ENCODE measurements around the gene MICOS13.

The MICOS13 gene

DNA sequence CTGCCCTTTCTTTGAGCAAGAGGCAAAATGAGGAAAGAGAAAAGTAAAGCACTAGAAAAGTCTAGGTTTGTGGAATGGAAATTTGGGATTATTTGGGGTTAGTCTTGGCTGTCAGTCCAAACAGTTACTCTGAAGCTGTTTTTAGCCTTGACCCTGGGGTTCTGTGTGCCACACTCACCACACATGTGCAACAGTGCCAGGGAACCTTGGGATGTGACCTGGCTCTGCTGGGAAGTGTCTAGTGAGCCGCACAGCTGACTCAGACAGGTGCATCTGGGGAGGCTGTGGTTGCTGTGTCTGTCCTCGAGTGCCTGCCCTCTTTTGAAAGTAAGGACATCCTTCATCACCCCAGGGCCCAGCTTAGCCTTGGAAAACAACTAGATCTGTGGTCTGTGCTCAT is 15.8 kb downstream of the MICOS13 start:
- Histone ChIP-seq H3K4me1 (ENCODE audit: insufficient read depth, low read length, poor library complexity, severe bottlenecking) (no peaks in the 10 kb centered on the region), H3K27me3 (ENCODE audit: insufficient read depth, low read length, poor library complexity, severe bottlenecking) (no peaks in the 10 kb centered on the region), H3K9me2 (replicated peaks; ENCODE audit: low read depth, low read length) (no peaks in the 10 kb centered on the region), H3K9me3 (ENCODE audit: insufficient read depth, low read depth, low read length) (no peaks in the 10 kb centered on the region), H2AFZ (ENCODE audit: low read length) (no peak overlapping the region), H3K9ac (ENCODE audit: low read depth, low read length, poor library complexity, severe bottlenecking) (no peak overlapping the region), H3F3A (ENCODE audit: low read depth) (no peaks in the 10 kb centered on the region), H3K4me3 (ENCODE audit: low read length, poor library complexity, severe bottlenecking) (no peak overlapping the region), H3K36me3 (ENCODE audit: insufficient read depth, low read length) (peaks cover 91% of the 10 kb centered on the region), H3K4me2 (ENCODE audit: low read depth, low read length, poor library complexity, severe bottlenecking) (no peak overlapping the region), H4K20me1 (ENCODE audit: insufficient read depth, low read length, poor library complexity, severe bottlenecking) (no peaks in the 10 kb centered on the region), H3K79me2 (ENCODE audit: insufficient read depth, low read length) (no peaks in the 10 kb centered on the region)
- TF ChIP-seq, protein P1, sequence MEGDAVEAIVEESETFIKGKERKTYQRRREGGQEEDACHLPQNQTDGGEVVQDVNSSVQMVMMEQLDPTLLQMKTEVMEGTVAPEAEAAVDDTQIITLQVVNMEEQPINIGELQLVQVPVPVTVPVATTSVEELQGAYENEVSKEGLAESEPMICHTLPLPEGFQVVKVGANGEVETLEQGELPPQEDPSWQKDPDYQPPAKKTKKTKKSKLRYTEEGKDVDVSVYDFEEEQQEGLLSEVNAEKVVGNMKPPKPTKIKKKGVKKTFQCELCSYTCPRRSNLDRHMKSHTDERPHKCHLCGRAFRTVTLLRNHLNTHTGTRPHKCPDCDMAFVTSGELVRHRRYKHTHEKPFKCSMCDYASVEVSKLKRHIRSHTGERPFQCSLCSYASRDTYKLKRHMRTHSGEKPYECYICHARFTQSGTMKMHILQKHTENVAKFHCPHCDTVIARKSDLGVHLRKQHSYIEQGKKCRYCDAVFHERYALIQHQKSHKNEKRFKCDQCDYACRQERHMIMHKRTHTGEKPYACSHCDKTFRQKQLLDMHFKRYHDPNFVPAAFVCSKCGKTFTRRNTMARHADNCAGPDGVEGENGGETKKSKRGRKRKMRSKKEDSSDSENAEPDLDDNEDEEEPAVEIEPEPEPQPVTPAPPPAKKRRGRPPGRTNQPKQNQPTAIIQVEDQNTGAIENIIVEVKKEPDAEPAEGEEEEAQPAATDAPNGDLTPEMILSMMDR (conservative IDR thresholded peaks at IDR 0.05; ENCODE audit: low read length) = no peak
- no peak for TF ChIP-seq EZH2phosphoT487 (IDR thresholded peaks at IDR 0.05; ENCODE audit: borderline replicate concordance)

DNA sequence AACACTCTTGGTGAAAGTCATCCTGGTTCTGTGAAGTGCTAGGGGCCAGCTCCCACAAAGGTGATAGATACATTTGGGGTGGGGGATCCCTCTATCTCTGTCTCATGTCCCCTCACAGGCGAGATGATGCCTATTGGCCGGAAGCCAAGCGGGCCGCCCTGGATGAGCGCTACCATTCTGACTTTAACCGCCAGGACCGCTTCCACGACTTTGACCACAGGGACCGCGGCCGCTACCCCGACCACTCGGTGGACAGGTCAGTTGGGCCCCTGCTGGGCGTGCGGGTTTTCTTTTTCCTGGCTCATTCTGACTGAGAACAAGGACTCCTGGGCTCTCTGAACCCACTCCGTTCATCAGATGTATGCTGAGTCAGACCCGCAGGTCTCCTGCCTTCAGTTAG is 16.4 kb downstream of the MICOS13 start:
- Histone ChIP-seq H3K4me1 (ENCODE audit: insufficient read depth, low read length, poor library complexity, severe bottlenecking) (no peaks in the 10 kb centered on the region), H3K36me3 (ENCODE audit: insufficient read depth, low read length) (peaks cover 91% of the 10 kb centered on the region), H3K9me3 (ENCODE audit: insufficient read depth, low read depth, low read length) (no peaks in the 10 kb centered on the region), H4K20me1 (ENCODE audit: insufficient read depth, low read length, poor library complexity, severe bottlenecking) (no peaks in the 10 kb centered on the region), H3K9me2 (replicated peaks; ENCODE audit: low read depth, low read length) (no peaks in the 10 kb centered on the region), H3K9ac (ENCODE audit: low read depth, low read length, poor library complexity, severe bottlenecking) (no peak overlapping the region), H3K4me2 (ENCODE audit: low read depth, low read length, poor library complexity, severe bottlenecking) (no peak overlapping the region), H3K4me3 (ENCODE audit: low read length, poor library complexity, severe bottlenecking) (no peak overlapping the region), H3K27me3 (ENCODE audit: insufficient read depth, low read length, poor library complexity, severe bottlenecking) (no peaks in the 10 kb centered on the region), H3F3A (ENCODE audit: low read depth) (no peaks in the 10 kb centered on the region), H3K79me2 (ENCODE audit: insufficient read depth, low read length) (no peaks in the 10 kb centered on the region), H2AFZ (ENCODE audit: low read length) (no peak overlapping the region)
- TF ChIP-seq, protein P1 (conservative IDR thresholded peaks at IDR 0.05; ENCODE audit: low read length) = no peak
- TF ChIP-seq EZH2phosphoT487 (IDR thresholded peaks at IDR 0.05; ENCODE audit: borderline replicate concordance) = no peak

DNA sequence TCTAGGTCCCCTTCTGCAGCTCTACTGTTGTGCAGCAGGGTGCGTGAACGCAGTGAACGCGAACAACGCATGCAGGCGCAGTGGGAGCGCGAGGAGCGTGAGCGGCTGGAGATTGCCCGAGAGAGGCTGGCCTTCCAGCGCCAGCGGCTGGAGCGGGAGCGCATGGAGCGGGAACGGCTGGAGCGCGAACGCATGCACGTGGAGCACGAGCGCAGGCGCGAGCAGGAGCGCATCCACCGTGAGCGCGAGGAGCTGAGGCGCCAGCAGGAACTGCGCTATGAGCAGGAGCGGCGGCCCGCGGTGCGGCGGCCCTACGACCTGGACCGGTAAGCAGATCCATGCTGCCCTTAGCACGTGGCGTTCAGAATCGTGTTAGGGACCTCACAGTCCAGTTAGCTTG is 18.8 kb downstream of the MICOS13 start:
- H3K27me3 ChIP-seq (ENCODE audit: insufficient read depth, low read length, poor library complexity, severe bottlenecking) = no peaks in the 10 kb centered on the region
- H3K4me2 ChIP-seq (ENCODE audit: low read depth, low read length, poor library complexity, severe bottlenecking) = no peak overlapping the region
- H3F3A ChIP-seq (ENCODE audit: low read depth) = no peaks in the 10 kb centered on the region
- no peaks in the 10 kb centered on the region for H4K20me1 ChIP-seq (ENCODE audit: insufficient read depth, low read length, poor library complexity, severe bottlenecking)
- no peak overlapping the region for H3K4me3 ChIP-seq (ENCODE audit: low read length, poor library complexity, severe bottlenecking)
- H3K9ac ChIP-seq (ENCODE audit: low read depth, low read length, poor library complexity, severe bottlenecking) = no peak overlapping the region
- no peaks in the 10 kb centered on the region for H3K9me3 ChIP-seq (ENCODE audit: insufficient read depth, low read depth, low read length)
- H3K36me3 ChIP-seq (ENCODE audit: insufficient read depth, low read length) = peaks cover 88% of the 10 kb centered on the region
- H3K79me2 ChIP-seq (ENCODE audit: insufficient read depth, low read length) = no peaks in the 10 kb centered on the region
- no peaks in the 10 kb centered on the region for H3K9me2 ChIP-seq (replicated peaks; ENCODE audit: low read depth, low read length)
- TF ChIP-seq, protein P1 (conservative IDR thresholded peaks at IDR 0.05; ENCODE audit: low read length) = no peak
- no peak for TF ChIP-seq EZH2phosphoT487 (IDR thresholded peaks at IDR 0.05; ENCODE audit: borderline replicate concordance)
- H2AFZ ChIP-seq (ENCODE audit: low read length) = no peak overlapping the region
- H3K4me1 ChIP-seq (ENCODE audit: insufficient read depth, low read length, poor library complexity, severe bottlenecking) = no peaks in the 10 kb centered on the region
